Fibroblast of skin of abdomen (primary cell): Measurements from ENCODE around the gene SPSB2.
"Not testable (repeated sequence)": the region's sequence is repeated elsewhere in the genome, so short reads cannot be mapped to it uniquely, and the experiment has no call there.

Experiments
- DNase-seq: peaks from one replicate; pipeline ENCODE4 v3.0.0-alpha.2; 2013

SPSB2 gene

GRCh38 chr12:6869049-6870021 lies 3.8 kb downstream of the SPSB2 start:
- peak; percentile 61 for DNase-seq

DNA sequence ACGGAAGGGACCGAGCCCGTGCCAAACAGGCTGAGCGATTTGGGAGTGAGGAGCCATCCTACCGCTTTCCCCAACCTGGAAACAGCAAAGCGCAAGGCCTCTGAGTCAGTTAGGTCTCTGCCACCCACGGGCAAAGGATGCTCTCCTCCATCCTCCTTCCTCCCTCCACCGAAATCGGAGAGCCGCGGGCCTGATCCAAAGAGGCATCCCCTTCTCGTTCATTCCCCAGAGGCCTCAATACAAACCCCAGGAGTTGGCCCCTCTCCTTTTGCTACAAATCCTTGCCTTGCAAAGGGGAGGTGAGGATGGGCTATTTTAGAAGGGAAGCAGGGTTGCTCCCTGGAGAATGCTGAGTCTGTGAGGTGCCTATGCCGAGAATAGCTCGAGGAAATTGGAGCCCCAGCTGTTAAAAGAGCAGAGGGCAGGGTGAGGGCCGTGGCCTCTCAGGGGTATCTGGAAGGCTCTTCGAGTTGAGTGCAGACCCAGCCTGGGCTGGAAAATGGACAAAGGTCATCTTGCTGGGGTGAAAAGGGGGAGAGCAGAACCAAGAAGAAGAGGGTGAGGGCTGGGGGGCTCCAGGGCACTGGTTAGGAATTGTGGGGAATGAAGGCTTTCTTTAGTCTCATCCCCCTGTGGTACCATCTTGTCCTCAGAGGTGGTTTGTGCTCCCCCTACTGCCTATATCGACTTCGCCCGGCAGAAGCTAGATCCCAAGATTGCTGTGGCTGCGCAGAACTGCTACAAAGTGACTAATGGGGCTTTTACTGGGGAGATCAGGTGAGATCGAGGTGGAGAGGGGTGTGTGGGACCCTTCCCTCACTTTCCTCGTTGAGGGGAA lies 4.7 kb downstream of the SPSB2 start:
- no peak for DNase-seq

DNA sequence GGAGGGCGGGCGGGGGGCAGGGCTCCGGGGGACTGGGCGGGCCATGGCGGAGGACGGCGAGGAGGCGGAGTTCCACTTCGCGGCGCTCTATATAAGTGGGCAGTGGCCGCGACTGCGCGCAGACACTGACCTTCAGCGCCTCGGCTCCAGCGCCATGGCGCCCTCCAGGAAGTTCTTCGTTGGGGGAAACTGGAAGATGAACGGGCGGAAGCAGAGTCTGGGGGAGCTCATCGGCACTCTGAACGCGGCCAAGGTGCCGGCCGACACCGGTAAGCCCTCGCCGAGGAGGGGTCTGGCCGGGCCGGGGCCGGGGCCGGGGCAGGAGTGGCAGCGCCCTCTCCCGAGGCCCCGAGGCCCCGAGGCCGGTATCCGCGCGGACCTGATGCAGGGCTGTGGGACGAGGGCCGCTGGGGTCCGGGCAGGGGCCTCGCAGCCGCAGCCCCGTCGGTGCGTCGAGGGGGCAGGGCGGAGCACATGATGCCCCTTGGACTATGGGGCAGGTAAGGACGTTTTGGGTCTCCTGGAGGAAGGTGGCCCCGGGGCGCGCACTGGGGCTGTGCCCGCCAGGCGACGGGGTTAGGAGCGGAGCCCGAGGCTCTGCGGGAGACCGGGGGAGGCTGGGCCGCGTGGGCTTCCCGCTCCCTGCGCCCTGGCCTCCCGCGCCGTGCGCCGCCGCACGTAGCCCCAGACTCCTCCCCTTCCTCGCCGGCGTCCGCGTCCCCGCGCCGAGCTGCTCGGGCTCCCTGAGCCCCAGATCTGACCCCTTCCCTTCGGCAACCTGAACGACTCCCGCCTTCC lies 5.5 kb downstream of the SPSB2 start, which contains the start of gene TPI1:
TSS of gene TPI1 (plus strand) at position 119 of the 798 bp plus-strand sequence. CDS start at position 155, 36 bp downstream.
- peak; percentile 80 for DNase-seq

GRCh38 chr12:6866920-6867412 lies 6.1 kb downstream of the SPSB2 start:
- DNase-seq: no peak

DNA sequence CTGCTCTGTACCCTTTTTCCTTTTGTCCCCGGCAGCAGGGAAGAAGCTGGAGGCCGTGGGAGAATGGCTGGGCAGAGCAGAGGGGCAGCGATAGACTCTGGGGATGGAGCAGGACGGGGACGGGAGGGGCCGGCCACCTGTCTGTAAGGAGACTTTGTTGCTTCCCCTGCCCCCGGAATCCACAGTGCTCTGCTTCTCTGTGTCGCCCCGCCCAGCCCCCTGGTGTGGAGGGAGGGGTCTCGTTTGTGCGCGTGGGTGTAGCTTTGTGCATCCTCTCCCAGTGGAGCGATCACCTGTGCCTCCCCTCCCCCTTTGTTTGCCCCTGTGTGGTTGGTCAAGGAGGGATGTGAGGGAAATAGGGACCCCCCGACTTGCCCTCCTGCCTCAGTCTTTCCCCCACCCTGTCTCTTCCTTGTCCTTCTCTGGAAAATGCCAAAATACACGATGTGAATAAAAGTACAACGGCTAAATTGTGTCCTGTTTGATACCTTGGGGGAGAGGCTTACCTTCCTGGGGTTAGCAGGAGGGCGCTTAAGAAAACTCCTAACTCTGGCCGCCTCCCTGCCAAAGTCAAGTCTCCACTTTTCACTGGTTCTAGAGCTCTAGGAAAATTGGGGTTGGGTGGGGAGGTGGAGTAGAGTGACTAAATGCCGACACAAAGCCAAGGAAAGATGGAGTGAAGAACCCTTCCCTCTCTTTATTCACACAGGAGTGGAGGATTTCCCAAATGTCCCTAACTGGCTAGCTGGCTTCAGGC lies 6.8 kb downstream of the SPSB2 start:
- DNase-seq: no peak

DNA sequence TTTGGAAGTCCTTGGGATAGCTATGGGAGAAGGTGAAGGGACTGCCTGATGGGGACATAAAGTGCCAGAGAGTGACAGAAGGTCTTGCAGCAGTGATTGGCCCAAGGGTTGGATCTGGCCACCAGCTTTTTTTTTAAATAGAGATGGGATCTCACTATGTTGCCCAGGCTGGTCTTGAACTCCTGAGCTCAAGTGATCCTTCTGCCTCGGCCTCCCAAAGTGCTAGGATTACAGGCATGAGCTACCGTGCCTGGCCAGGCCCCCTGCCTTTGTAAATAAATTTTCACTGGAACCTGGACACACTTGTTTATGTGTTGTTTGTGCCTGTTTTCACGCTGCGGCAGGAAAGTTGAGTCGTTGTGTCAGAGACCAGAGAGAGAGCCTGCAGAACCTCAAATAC lies 7.8 kb downstream of the SPSB2 start:
- not testable (repeated sequence) for DNase-seq

DNA sequence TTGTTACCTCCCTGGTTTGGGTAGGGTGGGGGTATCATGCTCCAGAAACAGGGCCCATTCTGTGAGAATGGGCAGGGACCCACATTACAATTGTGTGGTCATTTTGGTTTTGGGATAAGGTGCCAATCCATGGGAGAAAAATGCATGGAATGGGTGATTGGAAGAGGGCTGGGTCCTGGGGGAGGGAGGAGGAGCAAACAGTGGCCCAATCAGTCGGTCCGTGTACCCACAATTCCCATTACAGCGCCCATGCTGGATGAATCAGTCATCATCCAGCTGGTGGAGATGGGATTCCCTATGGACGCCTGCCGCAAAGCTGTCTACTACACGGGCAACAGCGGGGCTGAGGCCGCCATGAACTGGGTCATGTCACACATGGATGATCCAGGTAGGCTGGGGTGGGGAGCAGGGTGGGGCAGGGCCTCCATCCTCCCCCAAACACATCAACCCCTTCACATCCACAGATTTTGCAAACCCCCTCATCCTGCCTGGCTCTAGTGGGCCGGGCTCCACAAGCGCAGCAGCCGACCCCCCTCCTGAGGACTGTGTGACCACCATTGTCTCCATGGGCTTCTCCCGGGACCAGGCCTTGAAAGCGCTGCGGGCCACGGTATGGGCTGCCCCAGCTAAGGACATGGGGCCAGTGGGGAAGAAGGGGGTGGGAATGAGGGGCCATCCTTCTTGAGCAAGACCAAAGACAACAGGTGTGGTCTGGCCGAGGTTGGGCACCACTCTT lies 9.3 kb downstream of the SPSB2 start:
- DNase-seq: no peak

- no peak for DNase-seq
Measured at GRCh38 chr12:6863033-6863432, 10.1 kb downstream of the SPSB2 start.

DNA sequence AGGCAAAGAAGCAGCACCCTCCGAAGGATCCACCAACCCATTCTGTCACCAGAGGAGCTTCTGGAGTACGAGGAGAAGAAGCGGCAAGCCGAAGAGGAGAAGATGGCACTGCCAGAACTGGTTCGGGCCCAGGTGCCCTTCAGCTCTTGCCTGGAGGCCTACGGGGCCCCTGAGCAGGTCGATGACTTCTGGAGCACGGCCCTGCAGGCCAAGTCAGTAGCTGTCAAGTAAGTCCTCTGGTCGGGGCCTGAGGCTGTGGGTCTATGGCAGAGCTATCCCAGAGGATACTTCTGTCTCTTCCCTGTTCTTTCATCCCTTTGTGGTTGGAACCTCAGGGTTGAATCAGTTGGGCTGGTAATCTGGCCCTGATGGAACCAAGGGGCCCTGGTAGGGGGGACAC lies 11.7 kb downstream of the SPSB2 start:
- no peak for DNase-seq

GRCh38 chr12:6860942-6861341 lies 12.2 kb downstream of the SPSB2 start:
- DNase-seq: no peak

DNA sequence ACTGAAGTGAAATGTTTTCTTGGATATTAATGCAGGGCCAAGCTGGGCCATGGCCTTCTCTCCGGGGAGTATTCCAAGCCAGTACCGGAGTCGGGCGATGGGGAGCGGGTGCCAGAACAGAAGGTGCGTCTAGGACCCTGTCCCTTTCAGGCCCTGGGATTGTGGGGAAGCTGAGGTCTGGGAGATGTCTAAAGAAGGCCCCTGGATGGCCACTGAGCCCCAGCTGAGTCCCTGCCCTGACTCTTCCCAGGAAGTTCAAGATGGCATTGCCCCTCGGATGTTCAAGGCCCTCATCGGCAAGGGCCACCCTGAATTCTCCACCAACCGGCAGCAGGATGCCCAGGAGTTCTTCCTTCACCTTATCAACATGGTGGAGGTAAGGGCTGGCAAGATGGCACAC lies 13.0 kb downstream of the SPSB2 start:
- DNase-seq: no peak

DNA sequence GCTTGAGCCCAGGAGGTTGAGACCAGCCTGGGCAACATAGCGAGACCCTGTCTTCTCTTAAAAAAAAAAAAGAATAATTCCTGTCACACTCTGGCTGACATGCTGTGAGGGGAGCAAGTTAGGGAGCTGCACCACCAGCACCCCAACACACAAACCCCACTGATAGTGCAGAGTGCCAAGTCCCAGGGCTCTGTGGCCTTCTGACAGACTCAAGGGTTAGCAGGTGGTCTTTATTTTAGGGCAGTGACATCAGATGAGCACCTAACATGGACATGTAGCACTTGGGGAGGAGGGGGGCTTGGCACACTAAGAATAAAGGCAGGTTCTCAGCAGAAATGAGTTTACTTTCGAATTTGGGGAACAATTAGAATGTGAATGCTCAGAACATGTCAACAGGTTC lies 14.3 kb downstream of the SPSB2 start:
- no peak for DNase-seq

- DNase-seq: no peak
Measured at GRCh38 chr12:6855322-6855721, 17.8 kb downstream of the SPSB2 start.

DNA sequence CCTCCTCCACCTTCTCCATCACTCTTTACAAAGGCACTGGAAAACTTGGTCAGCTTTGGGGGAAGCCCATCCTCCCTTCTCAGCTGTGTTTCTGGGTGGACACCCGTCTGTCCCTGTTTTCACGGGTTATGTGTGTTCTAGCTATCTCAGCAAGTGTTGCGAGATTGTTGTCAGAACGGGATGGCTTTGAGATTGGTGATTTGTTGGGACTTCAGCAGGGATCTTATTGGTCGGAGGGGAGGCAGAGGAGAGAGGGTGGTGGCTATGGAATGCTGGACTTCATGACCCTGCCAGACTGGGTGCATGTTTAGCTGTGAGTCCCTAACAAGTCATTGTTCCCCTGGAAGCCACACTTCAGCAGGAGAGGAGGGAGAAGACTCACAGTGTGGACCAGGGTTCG lies 19.1 kb downstream of the SPSB2 start:
- DNase-seq: no peak

DNA sequence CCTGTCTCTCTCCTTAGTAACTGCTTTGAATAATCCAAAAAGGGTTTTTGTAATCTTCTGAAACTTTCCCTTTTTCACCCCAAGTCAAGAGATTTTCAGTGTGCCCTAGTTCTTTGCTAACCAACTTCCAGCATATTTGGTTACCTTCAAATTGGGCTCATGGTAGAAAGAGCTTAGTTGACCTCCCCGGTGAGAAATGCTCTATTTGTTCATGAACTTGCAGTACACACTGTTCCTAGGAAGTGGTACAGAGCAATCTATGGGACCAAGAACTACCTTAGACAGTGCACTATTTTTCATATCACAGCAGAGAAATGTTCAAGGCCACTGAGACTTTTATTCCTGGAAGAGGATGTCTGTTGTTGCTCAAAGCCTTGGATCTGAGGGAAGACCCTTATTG lies 19.5 kb downstream of the SPSB2 start:
- no peak for DNase-seq

DNA sequence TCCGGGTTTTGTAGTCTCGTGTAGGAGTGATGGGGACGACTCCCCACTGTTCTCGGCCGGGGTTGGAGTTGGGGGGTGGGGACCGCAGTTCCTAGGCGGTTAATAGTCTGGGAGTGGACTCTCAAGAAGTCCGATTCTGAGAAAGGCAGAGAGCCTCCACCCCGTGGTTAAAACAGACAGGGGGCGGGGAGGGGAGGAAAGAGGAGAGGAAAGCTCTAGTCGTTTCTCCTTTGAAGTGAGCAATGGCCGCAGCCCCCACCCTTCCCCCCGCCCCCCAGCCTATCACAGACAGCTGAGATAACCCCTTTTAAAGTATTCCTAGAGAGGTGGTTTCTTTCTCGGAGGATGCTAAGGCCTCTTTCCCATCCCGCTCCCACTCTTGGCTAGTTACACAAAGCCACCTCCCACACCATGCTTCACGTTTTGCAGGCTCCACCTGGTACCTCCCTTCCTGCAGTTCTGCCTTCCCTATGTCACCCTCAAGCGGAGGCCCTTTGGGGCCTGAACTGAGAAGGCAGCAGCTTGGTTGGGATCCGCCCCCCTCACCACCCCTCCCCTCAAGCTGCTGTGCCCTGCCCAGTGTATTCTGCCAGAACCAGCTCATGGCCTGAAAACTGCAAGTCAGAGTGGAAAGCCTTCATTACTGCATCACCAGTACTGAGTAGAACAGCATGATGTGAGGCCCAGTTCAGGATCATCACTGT lies 20.3 kb downstream of the SPSB2 start:
- DNase-seq: peak; percentile 51

- peak; percentile 100 for DNase-seq
Measured at GRCh38 chr12:6851921-6852650, 21.0 kb downstream of the SPSB2 start, which contains the start of gene USP5. TSS of gene USP5 (plus strand) at chr12:6852150. CDS start at chr12:6852180, 30 bp downstream.

- DNase-seq: peak; percentile 99
Measured at GRCh38 chr12:6851153-6851920, 21.8 kb downstream of the SPSB2 start, which contains the start of gene CDCA3. TSS of gene CDCA3 (minus strand) at chr12:6851286. CDS start at chr12:6850952, 334 bp downstream.
